HG02763 (cell line): ENCODE measurements around the gene RPS6KA2.

Experiments used
- ATAC-seq: cut with Tn5 transposase; IDR thresholded peaks from one replicate; pipeline ENCODE4 v1.9.1; 2021; ENCODE audit warnings: mild to moderate bottlenecking, moderate library complexity; ENCODE audit not compliant: unreplicated experiment

RPS6KA2 gene

DNA sequence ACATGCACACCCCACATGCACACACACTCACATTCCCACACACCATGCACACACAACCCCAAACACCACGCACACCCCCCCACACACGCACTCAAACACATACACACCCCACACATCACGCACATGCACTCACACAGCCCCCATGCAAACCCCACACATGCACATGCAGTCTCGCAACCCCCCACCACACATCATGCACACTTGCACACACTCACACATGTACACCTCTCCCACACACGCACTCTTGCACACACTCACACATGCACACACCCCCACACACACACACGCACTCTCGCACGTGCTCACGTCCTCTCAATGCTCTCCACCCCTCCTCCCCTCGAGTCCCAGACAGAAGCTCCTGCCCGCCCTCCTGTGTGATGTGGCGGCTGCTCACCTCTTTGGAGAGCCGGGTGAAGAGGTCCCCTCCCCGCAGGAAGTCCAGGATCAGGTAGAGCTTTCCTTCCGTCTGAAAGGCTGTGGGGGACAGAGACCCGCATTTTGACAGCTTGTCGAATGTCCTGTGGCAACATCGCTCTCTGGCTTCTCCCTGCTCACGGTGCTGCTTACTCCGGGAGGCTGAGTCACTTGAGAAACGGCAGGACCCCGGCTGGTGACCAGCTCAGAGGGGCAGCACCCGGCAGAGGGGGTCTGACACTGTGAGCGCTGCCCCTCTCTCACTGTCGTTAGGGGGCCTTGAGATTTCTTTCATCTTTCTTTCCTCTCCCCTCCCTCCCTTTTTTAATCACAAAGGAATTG lies 119.1 kb downstream of the RPS6KA2 start:
- ATAC-seq = no peak

GRCh38 chr6:166507380-166507779 lies 119.7 kb downstream of the RPS6KA2 start:
- no peak for ATAC-seq

GRCh38 chr6:166505133-166505905 lies 121.7 kb downstream of the RPS6KA2 start:
- no peak for ATAC-seq

GRCh38 chr6:166504100-166504499 lies 123.0 kb downstream of the RPS6KA2 start:
- no peak for ATAC-seq

GRCh38 chr6:166503167-166503744 lies 123.8 kb downstream of the RPS6KA2 start:
- ATAC-seq = no peak

- ATAC-seq = no peak
Observed at GRCh38 chr6:166502453-166502852, 124.6 kb downstream of the RPS6KA2 start.

GRCh38 chr6:166501246-166501645 lies 125.8 kb downstream of the RPS6KA2 start:
- ATAC-seq = no peak

DNA sequence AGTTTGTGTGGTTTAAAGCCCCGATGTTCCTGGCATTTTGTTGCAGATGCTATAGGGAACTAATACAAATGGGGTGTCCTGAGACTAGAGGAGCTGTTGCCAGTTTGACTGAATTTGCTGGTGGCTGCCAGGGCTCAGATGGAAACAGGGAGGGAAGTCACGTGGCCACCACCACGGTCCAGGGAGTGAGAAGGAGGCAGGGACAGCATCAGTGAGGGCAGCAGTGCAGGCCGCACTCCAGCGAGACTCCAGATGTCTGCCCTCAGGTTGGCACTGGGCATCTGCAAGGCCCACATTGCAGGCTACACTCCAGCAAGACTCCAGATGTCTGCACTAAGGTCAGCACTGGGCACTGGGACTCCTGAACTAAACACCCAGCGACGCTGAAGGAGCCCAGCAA lies 126.8 kb downstream of the RPS6KA2 start:
- no peak for ATAC-seq

DNA sequence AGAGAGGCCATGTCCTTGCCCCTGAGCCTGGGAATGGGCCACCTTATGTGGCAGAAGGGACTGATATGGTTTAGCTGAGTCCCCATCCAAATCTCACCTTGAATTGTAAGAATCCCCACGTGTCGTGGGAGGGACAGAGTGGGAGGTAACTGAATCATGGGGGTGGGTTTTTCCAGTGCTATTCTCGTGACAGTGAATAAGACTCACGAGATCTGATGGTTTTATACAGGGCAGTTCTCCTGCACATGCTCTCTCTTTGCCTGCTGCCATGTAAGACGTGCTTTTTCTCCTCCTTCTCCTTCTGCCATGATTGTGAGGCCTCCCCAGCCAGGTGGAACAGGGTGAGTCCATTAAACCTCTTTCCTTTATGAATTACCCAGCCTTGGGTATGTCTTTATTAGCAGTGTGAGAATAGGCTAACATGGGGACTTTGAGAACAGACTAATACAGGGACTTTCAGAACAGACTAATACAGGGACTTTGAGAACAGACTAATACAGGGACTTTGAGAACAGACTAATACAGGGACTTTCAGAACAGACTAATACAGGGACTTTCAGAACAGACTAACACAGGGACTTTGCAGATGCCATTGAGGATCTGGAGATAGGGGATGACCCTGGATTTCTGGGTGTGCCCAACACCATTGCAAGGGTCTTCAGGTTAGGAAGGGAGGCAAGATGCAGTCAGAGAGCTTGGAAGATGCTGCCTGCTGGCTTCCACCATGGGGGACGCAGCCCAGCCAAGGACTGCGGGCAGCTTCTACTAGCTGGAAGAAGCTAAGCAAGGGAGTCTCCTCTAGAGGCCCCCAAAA lies 127.5 kb downstream of the RPS6KA2 start:
- peak; percentile 57 for ATAC-seq

DNA sequence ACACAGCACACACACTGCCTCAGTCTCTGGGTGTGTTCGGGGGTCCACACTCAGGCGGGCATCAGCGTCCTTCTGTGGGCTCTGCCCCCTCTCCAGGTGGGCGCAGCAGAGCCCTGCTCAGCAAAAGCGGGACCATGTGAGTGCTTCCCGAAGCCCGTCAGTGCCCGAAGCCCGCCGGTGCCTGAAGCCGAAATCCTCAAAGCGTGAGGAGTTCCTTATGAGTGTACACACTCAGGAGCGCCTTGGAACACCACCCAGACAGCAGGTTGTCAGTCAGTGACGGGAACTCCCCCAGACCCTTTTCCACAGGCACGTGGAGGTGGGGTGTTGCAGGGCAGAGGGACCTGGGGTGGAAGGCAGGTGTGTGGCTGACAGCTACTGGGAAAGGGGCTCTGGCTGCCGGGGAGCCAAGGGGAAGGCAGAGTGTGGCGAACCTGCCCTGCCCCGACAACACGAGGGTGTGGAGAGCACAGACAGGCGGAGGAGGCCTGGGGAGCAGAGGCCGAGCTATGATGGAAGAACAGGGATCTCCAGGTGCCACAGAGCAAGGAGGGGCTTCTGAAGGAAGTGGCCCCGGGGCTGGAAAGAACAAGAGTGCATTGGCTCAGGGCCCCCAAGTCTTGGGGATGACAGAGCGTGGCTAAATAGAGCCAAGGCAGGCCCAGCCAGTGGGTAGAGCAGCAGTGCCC lies 128.2 kb downstream of the RPS6KA2 start:
- no peak for ATAC-seq

- no peak for ATAC-seq
Observed at GRCh38 chr6:166498228-166498627, 128.8 kb downstream of the RPS6KA2 start.

DNA sequence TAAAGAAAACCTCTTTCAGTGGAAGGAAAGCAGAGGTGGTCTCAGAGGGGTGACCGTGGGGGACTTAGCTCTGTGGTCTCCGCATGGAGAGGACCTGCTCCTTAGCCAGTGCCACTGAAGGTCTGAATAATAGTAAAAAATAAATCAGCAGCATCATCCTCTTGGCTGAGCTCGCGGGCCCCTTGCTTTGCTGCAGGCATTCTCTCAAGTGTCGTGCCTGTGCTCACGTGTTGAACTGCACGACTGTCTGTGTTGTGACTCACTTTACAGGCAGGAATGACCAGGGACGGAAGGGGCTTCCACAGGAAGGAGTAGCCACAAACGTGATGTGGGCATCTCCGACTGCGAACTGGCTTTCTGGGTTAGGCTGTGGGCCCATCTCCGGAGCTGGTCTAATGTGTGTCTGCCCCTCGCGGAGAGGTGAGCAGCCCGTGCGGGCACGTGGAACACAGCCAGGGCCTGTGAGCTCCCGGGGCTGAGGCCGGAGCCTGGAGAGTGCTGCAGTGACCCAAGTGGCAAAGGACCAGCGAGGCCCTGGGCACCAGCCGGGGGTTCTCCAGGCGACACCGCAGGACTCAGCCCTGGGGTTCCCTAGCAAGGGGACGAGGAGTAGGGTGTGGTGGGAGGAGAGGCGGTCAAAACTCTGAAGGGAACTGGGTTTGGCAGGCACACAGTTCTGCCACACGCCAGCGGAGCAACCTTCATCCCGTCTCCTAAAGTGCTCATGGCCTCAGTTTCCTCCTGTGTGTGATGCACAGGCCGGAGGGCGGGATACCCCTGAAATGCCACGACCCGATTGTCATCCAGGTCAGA lies 129.8 kb downstream of the RPS6KA2 start:
- ATAC-seq = no peak

- ATAC-seq = no peak
Observed at GRCh38 chr6:166496460-166496859, 130.6 kb downstream of the RPS6KA2 start.

DNA sequence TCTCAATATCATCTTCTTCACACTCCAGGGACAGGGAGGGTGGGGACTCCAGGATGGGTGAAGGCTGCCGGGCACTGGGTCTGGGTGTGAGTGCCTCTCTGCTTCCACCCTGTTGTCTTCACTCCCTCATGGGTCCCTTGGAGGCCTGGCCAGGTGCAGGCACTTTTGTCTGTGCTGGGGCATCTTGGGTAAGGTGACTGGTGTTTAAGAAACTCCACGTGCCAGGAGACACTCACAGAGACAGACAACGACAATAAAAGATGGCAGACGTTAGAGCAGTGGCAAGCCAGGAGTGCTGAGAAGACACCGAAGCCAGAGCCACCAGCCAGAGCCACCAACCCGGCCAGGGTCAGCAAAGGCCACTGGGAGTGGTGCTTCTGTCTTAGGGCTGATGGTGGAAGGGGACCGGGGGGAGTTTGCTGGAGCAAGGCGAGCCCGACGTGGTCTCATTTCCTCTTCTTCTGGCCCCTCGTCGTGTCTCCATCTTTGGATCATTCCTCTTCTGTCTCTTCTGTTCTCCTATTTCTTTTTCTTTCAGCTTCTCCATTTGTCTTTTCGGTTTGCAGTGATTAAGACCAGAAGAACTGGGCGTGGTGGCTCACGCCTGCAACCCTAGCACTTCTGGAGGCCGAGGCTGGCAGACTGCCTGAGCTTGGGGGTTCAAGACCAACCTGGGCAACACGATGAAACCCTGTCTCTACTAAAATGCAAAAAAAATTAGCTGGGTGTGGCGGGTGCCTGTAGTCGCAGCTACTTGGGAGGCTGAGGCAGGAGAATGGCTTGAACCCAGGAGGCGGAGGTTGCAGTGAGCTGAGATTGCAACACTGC lies 131.3 kb downstream of the RPS6KA2 start:
- ATAC-seq = no peak

DNA sequence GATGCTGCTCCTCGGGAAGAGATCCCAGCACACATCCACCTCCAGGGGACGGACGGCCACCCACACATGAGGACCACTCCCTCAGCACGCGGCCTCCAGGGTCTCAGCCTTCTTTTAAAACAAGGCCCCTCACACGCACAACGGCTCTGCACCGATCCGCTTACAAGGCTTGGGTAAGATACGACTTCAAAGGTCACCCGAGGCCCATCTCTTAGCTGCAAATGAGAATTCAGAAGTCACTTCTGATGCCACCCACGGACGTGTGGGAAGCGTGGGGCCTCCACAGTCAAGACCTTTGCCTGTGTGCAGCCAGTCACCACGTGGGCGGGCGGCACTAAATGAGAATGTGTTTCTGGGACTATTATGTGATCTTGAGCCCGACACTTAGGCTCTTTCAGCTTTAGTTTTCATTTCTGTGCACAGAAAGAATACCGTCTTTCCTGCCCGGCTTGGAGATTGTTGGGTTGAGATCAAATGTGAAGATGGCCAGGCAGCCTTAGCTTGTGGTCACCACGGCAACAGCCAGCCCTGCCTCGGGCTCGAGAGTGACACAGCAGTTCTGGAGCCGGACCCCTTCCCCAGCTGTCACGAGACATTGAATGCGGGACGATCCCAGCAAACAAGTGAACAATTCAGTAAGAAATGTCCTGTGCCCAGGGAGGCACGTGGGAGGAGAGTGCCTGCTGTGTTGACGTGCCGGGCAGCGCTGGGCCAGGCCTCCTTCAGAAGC lies 132.1 kb downstream of the RPS6KA2 start:
- no peak for ATAC-seq

DNA sequence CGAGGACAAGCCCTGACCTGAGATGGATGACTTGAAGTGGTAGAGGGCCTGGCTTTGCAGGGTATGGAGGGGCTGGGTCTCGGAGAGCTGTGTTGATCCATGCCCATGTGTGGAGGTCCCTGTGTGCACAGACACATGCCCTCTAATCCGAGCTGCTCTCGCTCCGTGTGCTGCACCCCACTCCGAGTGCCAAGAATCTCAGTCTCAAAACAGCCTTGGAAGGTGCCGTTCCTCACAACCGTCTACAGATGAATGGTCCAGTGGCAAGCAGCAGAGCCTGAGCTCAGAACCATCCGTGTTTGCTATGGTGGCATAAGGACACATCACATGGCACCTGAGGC lies 133.0 kb downstream of the RPS6KA2 start:
- ATAC-seq = no peak

DNA sequence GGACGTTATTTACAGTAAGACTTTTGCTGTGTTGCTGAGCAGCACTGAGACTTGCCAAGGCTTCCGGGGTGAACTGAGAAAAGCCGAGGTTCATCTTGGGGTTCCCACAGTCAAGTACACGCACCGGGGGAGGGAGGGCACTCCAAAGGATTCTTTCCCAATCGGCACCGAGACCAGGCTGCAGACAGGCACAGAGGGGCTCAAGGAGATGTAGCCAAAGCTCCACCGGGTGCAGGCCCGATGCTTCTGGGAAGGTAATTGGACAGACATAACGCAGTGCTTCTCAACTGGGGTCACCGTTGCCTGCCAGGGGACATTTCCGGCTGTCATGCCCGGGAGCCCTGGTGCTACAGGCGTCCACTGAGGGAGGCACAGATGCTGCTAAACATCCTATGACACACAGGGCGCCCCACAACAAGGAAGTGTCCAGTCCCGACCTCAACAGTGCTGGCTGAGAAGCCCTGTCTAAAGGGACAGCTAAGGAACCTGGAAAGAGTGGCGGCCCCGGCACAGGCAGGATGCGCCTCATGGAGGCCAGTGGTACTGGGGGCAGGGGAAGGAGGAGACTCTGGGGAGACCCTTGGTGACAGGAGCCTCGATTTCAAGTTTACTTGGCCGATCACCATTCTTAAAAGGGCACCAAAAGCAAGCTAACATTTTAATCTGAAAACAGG lies 133.5 kb downstream of the RPS6KA2 start:
- ATAC-seq = no peak
